HG03045 (cell line): ENCODE measurements around the gene SLC6A5.
A peak's percentile ranks its signal among the peaks of the same experiment; 100 is the strongest.

Experiments
- ATAC-seq: cut with Tn5 transposase; IDR thresholded peaks from one replicate; pipeline ENCODE4 v1.9.1; 2021; ENCODE audit warnings: mild to moderate bottlenecking, moderate library complexity; ENCODE audit not compliant: unreplicated experiment

SLC6A5 gene

GRCh38 chr11:20596205-20597153 lies 2.9 kb upstream of the SLC6A5 start:
- no peak for ATAC-seq

DNA sequence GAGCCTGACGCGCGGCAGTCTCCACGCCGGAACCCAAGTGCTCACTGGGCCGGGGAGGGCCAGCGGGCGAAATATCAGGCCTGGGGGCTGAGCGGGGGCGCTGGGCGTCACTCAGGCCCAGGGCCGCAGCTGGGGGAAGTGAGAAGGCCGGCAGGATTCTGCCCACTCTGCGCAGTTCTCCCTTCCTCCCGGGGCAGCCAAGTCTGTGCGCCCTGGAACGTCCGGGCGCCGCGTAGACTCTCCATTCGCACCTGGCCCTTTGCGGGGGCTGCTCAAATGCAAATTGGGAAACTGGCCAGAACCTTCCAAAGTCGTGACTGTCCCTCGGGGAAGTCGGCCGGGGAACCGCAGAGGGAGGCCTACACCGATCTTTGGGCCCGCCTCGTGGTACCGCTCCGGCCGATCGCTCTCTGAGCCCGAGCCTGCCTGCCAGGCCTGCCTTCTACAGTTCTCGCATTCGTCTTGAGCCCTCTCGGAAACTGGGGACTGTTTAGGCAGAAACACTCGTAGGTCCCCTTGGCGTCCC lies 2.2 kb upstream of the SLC6A5 start:
- no peak for ATAC-seq

DNA sequence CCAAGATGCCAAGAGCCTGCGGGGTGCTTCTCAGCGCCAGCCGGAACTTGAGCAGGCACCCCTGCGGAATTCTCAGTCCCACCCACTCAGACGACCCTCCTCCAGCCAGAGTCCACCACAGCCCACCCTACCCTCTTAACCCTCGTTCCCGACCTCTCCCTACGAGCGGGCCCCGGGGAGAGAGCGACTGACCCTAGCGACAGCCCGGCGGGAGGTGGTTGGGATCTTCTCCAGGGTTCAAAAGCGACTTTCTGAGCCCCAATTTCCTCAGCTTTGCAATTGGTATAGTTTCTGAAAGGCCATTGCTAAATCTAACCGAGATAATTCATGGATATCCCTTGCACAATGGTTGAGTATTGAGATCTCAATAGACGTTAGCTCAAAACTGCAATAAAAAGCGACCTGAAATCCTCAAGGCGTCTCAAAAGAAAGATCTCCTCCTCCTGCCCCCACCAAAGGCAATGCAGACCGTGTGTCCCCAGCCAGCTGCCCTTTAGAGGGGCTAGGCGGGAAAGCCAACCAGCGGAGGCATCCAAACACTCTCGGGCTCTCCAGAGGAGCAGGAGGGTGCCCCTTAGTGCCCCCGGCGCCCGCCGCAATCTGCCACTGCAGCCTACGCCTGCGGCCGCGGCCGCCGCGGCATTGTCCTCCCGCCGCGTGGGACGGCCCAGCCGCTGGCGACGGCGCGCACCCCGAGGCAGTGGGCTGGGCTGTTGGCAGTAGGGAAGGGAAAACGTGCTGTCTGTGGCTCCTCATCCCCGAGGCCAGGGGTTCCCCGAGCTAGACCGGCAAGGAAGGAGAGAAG lies 1.5 kb upstream of the SLC6A5 start:
- no peak for ATAC-seq

- ATAC-seq = no peak
Measured at GRCh38 chr11:20598492-20598891, 916 bp upstream of the SLC6A5 start.

- no peak for ATAC-seq
Measured at GRCh38 chr11:20600020-20600346, 575 bp downstream of the SLC6A5 start.

DNA sequence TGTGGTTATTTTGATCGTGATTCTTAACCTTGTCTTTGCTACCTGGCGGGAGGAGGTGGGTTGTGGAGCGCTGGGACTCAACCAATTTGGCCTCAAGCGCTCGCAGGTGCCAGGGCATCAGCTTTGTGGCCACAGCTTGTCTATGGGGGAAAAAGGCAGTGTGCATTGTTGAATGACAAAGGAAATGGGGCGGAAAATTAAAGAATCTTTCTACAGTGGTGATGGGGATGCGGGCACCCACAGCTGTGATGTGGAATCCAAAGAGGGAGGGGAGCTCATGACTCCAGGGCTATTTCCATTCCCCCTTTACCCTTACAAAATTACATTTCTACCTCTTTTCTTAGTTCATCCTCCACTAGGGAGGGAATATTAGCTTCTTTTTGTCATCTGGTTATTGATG lies 1.1 kb downstream of the SLC6A5 start:
- ATAC-seq = no peak

DNA sequence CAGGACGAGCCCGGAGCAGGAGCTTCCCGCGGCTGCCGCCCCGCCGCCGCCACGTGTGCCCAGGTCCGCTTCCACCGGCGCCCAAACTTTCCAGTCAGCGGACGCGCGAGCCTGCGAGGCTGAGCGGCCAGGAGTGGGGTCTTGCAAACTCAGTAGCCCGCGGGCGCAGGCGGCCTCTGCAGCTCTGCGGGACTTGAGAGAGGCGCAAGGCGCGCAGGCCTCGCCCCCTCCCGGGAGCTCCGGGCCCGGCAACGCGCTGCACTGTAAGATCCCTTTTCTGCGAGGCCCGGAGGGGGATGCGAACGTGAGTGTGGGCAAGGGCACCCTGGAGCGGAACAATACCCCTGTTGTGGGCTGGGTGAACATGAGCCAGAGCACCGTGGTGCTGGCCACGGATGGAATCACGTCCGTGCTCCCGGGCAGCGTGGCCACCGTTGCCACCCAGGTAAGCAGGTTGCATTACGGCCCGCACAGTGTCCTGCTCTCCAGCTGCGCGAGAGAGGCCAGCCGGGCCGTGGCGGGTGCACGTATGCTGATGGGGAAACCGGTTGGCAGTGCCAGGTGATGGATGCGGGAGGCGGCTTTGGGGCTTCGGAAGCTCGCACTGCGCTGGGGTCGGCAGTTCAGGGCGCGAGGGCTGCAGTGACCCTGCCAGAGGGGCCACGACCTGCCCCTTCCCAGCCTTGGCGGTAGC lies 2.0 kb downstream of the SLC6A5 start:
- no peak for ATAC-seq

- no peak for ATAC-seq
Measured at GRCh38 chr11:20604295-20604803, 4.9 kb downstream of the SLC6A5 start.

GRCh38 chr11:20604864-20605601 lies 5.6 kb downstream of the SLC6A5 start:
- no peak for ATAC-seq

- ATAC-seq = no peak
Measured at GRCh38 chr11:20605602-20606091, 6.2 kb downstream of the SLC6A5 start.

DNA sequence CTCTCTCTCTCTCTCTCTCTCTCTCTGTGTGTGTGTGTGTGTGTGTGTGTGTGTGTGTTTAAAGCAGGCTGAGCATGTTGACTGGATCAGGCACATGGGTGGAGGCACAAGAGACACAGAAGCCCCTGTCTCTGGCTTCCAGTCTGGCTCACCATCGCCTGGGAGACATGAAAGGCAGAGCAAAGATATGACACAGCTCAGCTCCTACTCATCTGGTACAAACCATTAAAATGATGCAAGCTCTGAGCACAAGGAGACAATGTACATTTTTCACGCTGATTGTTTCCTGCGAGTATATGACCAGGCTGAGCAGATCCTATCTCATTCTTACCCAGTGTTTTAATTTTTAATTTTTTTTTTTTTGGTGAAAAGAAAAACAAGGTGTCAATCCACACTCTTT lies 9.5 kb downstream of the SLC6A5 start:
- ATAC-seq = no peak

GRCh38 chr11:20609727-20610707 lies 10.6 kb downstream of the SLC6A5 start:
- ATAC-seq = peak; percentile 96

GRCh38 chr11:20610825-20611224 lies 11.4 kb downstream of the SLC6A5 start:
- no peak for ATAC-seq

GRCh38 chr11:20611445-20611844 lies 12.0 kb downstream of the SLC6A5 start:
- ATAC-seq = no peak

DNA sequence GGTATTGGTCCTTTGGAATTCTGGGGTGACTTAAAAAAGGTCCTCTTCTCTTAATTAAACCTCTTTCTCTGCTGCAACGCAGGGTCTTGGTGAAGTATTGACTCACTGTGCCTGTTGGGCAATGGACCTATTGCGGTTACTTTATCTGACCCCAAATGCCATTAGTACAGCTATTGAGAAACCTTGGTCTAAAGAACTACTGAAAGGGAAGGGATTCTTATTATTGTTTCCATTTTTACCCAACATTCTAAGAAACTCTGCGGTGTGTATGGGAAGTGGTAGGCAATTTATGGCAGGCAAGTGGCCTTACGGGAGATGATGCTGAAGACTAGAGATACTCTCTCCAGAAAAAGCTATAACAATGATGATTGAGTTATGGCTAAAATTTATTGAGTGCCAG lies 12.5 kb downstream of the SLC6A5 start:
- ATAC-seq = no peak

GRCh38 chr11:20612416-20612815 lies 13.0 kb downstream of the SLC6A5 start:
- ATAC-seq = no peak

DNA sequence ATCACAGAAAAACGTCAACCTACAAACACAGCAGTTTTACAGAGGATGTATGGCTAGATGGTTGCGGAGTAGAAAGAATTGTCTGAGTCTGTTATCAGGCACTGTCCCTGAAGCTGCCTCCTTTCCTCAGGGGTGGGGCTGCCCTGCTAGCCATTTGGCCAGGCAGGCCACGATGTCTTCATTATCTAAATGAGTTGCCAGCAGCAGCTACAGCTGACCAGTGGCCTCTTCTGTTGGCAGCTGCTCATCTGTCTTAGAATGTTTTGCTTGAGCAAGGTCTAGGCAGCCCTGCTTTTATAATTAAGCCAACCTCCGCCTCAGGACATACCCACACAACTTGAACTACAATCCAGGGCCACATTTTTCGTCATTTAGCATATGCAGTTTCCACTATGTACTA lies 17.5 kb downstream of the SLC6A5 start:
- no peak for ATAC-seq

DNA sequence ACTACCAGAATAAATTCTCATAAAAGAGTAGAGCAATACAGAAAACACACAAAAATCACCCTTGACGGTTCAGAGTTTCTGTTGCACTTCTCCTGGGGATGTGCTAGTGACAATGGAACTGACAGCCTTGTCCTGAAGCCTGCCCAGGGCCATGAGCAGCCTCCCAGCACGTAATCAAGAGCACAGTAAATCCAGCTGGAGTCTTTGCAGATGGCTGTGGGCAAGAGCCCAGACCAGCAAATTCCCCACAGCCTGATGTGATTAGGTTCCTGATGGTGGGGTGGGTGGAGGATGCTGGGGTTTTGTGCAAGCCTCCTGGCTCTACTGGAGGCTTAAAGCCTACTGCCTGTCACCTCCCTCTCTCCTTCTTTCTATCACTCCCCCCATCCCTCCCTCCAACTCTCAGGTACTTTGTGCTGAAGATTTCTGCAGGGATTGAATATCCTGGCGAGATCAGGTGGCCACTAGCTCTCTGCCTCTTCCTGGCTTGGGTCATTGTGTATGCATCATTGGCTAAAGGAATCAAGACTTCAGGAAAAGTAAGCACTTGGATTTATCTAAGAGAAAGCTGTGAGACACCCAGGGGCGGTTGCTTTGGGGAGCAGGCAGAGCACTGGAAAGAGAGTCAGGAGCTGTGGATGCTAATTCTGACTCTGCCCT lies 18.1 kb downstream of the SLC6A5 start:
- ATAC-seq = no peak
